Stimulated activated CD8-positive, alpha-beta memory T cell treated with anti-CD3 and anti-CD28 coated beads, Interleukin-15, amount 100 ng/mL, for 48 hours (primary cell): ENCODE results near the gene CD6.

Experiments used
- DNase-seq, 2 donors: peaks; one replicate each; pipeline ENCODE4 v3.0.0-alpha.2; 2020; ENCODE audit warnings: low read depth in 2 of 2

Gene CD6

DNA sequence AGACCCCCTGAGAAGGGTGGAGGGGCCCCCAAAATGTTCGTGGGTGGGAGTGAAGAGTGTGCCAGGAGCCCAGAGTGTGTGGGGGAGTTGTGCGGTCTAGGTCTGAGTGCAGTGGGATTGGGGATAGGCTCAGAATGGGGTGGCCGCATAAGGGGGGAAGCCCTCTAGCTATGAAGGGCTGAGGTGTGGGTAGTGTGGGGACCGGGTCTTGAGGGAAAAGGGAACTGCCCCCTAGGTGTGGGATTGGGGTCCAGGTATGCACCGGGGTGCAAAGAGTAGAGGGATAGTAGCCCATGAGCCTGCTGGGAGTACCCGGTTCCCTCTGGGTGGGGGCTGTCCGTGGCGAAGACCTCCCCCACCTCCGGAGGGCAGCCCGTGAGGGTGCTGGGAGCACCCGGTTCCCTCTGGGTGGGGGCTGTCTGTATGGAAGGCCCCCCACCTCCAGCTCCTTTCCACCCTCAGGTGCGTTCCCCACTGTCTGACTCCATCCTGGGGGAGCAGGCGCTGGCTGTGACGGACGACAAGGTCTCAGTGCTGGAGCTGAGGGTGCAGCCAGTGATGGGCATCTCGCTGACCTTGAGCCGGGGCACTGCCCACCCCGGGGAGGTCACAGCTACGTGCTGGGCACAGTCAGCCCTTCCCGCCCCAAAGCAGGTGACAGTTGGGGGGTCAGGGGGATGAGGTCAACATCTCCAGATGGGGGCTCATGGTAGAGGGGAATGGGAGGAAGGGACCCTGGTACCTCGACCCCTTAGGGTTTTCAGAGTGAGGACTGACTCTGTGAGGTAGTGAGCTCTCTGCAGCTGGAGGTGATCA, 36.5 kb upstream of the CD6 start:
- no peak for DNase-seq

DNA sequence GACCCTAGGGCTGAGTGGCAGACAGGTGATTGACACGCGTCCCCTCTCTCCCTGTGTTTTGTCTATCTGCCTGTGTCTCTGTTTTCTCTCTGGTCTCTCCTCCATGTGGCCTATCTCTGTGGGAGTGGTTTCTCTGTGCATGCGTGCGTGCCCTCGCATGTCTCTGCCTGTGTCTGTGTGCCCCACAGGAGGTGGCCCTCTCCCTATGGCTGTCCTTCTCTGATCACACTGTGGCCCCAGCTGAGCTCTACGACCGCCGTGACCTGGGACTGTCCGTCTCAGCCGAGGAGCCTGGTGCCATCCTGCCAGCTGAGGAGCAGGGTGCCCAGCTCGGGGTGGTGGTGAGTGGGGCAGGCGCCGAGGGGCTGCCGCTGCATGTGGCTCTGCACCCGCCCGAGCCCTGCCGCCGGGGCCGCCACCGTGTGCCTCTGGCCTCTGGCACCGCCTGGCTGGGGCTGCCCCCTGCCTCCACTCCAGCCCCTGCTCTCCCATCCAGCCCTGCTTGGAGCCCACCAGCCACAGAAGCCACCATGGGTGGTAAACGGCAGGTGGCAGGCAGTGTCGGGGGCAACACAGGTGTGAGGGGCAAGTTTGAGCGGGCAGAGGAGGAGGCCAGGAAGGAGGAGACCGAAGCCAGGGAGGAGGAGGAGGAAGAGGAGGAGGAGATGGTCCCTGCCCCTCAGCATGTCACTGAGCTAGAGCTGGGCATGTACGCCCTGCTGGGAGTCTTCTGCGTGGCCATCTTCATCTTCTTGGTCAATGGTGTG, 35.6 kb upstream of the CD6 start:
- no peak for DNase-seq

DNA sequence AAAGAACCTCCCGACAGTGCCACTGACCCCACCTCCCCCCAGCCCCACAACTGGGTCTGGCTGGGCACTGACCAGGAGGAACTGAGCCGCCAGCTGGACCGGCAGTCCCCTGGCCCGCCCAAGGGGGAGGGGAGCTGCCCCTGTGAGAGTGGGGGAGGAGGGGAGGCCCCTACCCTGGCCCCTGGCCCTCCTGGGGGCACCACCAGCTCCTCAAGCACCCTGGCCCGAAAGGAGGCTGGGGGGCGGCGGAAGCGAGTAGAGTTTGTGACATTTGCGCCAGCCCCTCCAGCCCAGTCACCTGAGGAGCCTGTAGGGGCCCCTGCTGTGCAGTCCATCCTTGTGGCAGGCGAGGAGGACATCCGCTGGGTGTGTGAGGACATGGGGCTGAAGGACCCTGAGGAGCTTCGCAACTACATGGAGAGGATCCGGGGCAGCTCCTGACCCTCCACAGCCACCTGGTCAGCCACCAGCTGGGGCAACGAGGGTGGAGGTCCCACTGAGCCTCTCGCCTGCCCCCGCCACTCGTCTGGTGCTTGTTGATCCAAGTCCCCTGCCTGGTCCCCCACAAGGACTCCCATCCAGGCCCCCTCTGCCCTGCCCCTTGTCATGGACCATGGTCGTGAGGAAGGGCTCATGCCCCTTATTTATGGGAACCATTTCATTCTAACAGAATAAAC, 34.9 kb upstream of the CD6 start:
- no peak for DNase-seq

DNA sequence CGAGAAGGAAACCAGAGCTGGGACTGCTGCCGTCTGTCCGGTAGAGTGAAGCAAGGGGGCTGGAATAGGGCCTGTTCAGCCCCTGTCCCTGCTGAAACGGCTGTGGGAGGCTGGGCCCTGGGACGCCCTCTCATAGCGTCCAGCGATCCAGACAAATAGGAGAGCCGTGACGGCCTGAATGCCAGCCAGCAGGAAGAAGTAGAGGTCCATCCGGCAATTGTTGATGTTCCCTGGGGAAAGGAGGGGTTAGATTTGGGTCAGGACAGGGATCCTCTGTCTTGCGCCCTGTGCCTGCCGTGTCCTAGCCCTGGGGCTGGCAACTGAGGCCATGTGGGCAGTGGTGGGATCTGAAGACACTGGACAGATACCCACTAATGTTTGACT, 34.3 kb upstream of the CD6 start:
- DNase-seq, result no peak

- no peak for DNase-seq
Measured at GRCh38 chr11:60937811-60938210, 33.7 kb upstream of the CD6 start.

GRCh38 chr11:60938500-60938899, 33.0 kb upstream of the CD6 start:
- DNase-seq, result no peak

GRCh38 chr11:60939301-60939700, 32.2 kb upstream of the CD6 start:
- DNase-seq, result no peak

DNA sequence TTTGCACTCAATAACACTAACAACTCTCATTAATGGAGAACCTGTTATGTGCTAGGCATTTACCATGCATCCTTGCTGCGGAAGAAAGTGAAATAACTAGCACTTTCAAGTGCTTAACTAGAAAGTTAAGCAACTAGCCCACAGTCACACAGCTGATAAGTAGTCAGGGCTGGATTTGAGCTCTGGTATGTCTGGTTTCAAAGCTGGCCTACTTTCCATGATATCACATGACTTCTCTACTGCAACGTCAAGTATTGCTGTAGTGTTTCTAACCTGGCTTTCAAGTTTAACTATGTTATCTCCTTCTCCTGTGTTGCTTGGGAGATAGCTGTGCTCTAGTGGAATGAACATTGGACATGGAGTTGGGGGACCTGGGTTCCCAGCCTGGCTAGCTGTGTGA, 31.6 kb upstream of the CD6 start:
- no peak for DNase-seq

- DNase-seq, result no peak
Measured at GRCh38 chr11:60941371-60942119, 29.9 kb upstream of the CD6 start.

DNA sequence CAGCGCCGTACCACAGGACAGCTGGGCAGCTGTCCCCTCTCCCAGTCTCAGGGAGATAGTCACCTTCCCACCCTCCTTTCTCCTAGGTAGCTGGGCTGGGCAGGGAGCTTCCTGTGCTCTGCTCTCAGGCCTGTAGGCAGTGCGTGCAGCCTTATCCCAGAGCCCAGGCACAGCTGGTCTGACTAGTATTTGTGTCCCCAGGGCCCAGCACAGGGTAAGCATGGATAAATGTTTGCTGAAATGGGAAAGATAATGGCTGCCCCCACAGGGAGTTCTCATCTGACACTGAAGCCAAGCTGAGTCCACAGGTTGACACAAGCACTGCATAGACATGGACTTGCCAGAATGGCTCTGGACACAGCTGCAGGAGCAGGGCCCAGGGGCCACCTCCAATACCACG, 29.3 kb upstream of the CD6 start:
- DNase-seq, result no peak

GRCh38 chr11:60942970-60943565, 28.4 kb upstream of the CD6 start:
- DNase-seq, result no peak

DNA sequence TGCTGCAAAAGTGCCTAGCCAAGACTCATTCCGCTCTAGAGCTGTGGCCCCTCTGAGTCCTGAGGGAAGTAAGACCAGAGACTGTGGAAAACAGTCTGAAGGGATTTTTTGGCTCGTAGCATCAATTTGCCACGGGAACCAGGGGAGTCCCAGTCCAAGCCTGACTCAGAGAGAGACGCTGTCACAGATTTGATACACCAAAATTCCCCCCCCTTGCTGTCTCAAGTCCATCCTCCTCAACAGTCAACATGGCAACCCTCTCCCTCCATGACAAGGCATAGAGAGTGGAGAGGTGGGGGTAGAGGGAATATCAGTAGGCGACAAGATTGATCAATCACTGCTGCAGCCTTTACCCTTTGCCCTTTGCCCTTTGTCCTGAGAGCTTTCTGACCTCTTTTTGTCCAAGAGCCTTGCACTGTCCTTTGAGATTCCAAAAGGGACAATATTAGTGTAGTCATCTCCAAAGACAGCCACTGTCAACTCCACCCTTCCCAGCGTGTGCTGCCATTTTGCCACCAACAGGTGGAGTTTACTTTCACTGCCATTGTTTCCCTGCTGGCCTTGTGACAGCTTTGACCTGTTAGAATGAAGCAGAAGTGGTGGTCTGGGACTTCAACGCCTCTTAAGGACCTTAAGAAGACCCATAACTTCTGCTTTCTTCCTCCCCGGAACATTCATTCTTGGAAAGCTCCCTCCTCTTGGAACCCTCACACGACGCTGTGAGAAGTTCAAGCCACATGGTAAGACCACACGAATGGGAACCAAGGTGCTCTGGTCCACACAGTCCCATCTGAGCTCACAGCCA, 26.8 kb upstream of the CD6 start:
- DNase-seq, result no peak

DNA sequence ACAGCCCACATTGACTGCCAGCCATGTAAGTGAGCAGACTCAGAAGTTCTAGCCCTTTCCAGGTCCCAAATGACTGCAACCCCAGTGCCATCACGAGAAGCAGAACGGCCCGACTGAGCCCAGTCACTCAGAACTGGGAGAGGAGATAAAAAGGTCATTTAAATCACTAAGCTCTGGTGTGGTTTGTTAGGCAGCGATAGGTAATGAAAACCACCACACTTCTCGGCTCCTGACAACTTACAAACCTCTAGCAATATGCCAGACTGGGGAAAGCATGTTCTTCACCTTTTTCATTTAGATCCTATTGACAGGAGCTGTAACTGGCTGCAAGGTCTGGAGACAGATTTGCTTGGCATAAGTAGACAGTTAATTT, 26.2 kb upstream of the CD6 start:
- no peak for DNase-seq

DNA sequence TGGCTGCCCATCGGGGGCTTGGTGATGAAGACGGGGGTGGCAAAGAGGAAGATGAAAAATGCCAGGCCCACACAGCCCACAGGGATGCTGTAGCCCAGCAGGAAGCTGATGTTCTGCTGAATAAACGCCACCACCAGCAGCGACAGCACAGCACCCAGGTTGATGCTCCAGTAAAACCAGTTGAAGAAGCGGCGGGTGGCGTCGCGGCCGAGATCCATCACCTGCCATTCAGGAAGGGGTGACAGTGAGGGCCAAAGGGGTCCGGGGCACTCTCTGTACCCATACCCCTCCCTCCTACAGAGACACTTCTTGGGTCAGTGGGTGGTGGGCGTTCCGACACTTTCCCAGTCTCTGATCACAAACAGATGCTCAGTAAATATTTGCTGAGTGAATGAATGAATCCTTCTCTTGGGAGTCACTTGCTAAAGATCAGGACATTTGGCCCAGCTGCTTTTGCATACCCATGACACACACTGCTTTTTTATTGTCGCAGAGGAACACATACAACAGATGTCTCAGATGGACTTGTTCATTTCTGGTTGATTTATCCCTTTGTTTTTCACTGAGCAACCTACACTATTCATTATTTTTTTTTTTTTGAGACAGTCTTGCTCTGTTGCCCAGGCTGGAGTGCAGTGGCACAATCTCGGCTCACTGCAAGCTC, 24.7 kb upstream of the CD6 start:
- DNase-seq, result no peak

DNA sequence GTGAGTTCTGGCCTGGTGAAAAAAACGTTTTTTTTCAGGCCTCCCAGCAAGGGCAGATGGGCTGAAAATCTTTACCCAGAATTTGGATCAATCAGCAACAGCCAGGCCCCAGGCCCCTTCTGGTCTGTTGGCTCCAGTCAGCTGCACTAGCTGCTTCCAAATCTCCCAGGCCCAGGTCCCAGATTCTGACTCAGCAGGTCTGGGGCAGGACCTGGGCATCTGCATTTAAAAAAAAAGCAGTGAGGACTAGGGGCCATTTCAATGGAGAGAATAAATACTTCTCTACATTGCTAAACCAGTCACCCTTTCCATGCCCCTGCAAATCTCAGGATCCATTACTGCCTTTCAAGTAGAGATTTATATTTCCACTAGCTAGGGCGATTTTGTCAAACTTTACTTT, 23.8 kb upstream of the CD6 start:
- no peak for DNase-seq

DNA sequence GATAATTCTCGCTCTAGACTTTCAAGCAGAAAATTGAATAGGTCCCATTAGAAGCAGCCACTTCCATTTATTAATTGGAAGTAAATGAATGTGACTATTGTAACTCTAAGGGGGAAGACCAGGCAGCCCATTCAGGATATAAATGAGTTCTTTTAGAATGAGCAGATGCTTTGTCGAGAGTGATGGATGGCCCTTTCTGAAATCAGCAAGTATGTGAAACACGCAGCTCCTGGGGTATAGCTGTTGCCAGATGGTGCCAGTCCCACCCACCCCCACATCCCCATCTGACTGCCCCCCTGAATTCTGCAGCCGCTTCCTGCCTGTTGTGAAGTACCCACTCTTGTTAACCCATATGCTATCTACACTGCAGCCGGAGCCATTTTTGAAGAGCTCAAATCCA, 23.2 kb upstream of the CD6 start:
- DNase-seq, result no peak

- no peak for DNase-seq
Measured at GRCh38 chr11:60950024-60950423, 21.5 kb upstream of the CD6 start.

GRCh38 chr11:60950933-60951605, 20.4 kb upstream of the CD6 start:
- DNase-seq, result no peak

DNA sequence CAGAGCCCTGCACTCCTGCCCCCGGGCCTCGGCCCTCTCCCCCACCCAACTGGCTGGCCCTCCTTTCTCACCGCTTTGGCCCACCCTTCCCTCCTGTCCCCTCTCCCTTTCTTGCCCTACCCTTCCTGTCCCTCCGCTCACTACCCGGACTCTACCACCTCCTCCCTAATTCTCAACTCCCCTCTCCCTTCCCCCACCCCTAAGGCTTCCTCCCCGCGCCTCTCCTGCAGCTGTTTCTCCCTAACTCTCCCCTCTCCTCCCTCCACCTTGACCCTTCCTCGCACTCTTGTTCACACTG, 19.9 kb upstream of the CD6 start:
- no peak for DNase-seq
